HG03571 (cell line): ENCODE results near the gene LRP5.
"Not testable (repeated sequence)": the region's sequence is repeated elsewhere in the genome, so short reads cannot be mapped to it uniquely, and the experiment has no call there.

ENCODE experiments used
- ATAC-seq: cut with Tn5 transposase; IDR thresholded peaks from one replicate; pipeline ENCODE4 v1.9.1; 2021; ENCODE audit not compliant: unreplicated experiment

LRP5 gene

DNA sequence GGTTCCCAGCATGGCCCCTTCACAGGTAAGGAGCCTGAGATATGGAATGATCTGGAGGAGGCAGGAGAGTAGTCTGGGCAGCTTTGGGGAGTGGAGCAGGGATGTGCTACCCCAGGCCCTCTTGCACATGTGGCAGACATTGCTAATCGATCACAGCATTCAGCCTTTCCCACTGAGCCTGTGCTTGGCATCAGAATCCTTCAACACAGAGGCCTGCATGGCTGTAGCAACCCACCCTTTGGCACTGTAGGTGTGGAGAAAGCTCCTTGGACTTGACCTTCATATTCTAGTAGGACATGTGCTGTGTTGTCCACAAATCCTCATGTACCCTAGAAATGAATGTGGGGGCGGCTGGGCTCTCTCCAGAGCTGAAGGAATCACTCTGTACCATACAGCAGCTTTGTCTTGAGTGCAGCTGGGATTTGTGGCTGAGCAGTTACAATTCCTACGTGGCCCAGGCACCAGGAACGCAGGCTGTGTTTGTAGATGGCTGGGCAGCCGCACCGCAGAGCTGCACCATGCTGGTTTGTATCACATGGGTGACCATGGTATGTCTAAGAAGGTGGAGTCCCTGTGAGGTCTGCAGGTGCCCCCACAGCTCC, 126.4 kb downstream of the LRP5 start:
- ATAC-seq = no peak

DNA sequence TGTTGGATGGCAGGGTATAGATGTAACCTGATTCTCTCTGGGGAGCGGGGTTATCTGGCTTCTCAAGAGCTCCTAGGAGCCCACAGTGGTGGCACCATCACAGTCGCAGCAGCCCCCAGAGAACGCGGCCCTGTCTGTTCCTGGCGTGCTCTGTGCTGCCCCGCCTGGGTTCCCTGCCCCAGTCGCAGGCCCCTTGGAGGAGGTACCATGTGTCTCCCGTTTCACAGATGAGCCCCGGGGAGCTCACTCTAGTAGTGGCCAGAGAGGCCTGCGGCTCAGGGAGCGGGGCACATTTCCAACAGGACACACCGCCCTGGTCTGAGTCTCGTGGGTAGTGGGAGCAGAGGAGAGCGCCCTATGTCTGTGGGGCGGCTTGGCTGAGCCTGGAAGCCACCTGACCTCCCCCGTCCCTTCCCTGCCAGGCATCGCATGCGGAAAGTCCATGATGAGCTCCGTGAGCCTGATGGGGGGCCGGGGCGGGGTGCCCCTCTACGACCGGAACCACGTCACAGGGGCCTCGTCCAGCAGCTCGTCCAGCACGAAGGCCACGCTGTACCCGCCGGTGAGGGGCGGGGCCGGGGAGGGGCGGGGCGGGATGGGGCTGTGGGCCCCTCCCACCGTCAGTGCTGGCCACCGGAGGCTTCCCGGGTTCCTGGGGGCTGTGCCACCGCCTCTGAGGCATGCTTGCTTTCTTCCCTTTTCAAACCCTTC, 127.1 kb downstream of the LRP5 start:
- no peak for ATAC-seq

DNA sequence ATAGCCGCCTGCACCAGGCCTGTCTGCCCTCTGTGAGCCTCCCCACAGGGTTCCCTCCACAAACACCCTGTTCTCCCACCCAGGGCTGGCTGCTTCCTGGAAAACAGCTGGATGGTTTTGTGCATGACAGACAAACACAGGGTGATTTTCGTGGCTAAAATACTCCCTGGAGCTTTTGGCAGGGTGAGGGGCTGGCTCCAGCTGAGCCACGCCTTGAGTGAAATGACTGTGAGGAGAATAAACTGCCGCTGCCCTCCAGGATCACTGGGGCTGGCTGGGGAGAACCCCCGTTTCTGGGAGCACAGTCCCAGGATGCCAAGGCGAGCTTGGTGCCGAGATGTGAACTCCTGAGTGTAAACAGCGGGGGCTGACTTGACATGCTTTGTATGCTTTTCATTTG, 127.8 kb downstream of the LRP5 start:
- ATAC-seq = no peak

DNA sequence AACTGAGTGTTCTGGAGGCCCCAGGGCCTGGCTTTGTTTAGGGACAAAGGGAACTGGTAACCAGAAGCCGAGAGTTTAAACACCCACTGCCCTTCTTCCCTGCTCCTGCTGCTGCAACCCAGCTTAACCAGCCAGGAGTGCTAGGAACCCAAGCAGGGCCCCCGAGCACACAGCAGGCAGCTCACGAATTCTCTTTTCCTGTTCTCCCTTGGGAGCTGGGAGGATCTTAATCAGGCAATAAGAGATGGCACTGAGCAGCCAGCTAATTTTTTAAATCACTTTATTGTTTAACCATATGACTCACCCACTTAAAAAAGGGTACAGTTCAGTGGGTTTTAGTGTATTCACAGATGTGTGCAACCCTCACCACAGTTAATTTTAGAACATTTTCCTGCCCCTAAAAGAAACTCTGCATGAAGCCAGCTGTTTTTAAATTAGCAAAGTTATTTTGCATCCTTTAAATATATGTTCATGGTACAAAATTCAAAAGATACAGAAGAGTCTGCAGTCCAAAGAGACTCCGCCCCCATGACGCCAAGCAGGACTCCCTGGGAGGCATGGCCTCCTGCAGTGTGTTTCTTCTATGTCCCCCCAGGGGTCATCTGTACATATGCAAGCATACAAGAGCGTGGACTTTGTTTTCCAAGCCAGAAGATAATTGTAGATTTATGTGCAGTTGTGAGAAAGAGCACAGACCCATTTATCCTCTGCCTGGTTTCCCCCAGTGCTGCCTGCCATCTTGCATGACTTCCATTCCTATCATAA, 129.3 kb downstream of the LRP5 start:
- no peak for ATAC-seq

DNA sequence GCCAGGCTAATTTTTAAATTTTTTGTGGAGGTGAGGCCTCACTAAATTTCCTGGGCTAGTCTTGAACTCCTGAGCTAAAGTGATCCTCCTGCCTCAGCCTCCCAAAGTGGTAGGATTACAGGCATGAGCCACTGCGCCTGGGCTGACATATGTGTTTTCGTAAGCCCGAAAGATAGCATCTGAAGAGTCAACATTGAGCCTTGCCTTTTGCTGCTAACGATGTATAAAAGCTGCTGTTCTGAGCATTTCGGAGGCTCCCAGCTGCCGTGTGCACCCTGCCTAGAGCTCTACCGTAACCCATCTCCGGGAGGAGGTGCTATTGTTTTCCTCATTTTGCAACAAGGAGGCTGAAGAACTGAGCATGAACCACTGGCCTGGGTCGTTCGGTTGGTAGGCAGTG, 130.0 kb downstream of the LRP5 start:
- ATAC-seq = no peak

DNA sequence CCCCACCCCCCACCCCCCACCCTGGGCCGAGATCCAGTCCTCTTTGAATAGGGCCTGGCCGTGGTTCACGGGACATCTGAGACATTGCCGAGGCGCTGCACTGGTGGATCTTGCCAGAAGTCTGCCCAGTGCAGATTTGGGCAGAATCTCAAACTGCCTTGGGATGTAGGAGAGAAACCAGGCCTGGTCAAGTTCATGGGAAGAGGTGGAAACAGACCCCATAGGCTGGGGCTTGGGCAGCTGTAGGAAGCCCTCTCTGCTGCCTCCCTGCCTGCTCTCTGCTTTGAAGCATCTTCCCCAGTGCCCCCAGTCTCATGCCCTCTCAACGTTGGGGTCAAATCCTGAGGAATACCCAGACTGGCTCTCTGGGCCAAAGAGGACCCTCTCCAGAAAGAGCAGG, 132.2 kb downstream of the LRP5 start:
- no peak for ATAC-seq

DNA sequence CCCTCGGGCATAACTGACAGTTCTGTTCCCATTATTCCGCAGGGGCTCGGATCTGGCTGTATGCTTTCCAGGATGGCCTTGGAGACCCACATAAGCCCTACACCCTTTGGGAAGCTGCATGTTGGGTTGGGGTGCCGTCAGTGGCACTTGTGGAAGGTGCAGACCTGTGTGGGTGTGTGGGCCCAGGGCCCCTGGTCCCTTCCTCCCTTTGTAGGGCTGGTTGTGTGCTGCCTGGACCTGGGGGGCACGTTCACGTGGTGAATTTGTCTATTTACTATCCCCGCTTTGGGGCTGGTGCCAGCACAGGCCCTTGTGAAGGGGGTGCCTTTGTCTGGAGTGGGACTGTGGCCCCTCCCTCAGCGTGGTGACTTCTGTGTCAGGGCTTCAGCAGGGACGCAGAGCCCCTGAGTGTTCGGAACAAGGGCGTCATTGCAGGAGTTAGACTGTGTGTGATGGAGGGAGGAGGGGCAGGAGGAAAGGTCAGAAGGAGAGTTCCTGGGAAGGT, 133.2 kb downstream of the LRP5 start:
- no peak for ATAC-seq

DNA sequence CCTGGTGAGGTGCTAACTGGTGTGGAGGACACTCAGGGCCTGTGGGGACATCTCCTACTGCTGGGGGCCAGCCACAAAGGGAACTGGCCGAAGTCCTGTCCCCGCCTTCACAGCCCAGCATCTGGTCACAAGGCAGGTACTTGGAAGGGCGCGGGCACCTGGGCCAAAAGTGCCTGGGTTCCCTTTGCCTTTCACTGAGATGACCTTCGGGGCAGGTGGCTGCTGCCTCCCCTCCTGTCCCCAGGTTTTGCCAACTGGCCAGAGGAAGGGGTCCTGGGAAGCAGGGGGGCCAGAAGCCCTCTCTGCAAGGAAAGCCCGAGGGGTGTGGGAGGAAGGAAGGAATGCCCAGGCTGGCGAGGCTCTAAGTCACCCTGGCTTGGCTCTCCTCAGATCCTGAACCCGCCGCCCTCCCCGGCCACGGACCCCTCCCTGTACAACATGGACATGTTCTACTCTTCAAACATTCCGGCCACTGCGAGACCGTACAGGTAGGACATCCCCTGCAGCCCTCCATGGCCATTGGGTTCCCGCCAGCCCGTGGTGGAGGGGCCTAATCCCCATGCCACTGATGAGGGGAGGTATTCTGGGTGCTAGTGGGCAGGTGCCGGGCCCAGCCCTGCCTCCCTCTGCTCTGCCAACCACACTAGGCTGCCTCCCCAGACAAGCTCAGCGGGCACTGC, 133.8 kb downstream of the LRP5 start:
- ATAC-seq = no peak

DNA sequence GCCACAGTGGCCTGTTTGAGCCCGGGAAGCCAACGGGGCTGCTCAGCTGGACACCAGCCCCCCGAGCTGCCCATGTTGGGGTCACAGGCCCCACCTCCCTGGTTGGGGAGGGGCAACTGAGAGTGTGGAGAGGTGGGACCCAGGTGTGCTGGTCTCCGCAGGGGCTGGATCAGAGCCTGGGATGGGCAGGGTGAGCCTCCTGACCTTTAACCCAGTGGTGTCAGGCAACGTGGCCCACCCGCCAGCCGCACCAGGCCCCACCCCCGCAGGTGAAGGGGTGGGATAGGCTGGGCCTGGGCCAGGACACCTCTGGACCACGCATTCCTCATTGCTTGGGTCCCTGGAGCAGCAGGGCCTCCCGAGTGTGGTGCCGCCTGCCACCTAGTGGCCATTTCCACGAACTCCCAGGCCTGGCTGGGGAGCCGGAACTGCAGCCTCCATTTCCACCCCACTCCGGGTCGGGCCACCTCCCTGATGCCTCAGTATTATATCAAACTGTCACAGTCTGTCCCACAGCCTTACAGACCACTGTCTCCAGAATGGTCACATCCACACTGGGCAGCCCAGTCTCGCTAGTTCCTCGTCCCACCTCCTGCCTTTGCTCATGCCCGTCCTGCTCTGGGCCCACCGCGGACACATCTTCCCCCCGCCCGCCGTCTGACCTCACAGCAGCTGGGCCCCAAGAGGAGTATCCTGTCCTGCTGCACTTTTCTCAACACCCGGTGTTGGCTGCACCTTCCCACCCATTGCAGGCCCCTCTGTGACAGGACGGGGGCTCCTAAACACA, 134.8 kb downstream of the LRP5 start:
- peak; percentile 62 for ATAC-seq

DNA sequence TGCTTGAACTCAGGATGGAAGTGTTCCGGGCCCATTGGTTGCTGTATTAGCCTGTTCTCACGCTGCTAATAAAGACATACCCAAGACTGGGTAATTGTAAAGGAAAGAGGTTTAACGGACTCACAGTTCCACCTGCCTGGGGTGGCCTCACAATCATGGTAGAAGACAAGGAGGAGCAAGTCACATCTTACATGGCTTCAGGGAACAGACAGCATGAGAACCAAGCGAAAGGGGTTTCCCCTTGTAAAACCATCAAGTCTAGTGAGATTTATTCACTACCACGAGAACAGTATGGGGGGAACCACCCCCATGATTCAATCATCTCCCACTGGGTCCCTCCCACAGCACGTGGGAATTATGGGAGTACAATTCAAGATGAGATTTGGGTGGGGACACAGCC, 135.5 kb downstream of the LRP5 start:
- ATAC-seq = not testable (repeated sequence)

DNA sequence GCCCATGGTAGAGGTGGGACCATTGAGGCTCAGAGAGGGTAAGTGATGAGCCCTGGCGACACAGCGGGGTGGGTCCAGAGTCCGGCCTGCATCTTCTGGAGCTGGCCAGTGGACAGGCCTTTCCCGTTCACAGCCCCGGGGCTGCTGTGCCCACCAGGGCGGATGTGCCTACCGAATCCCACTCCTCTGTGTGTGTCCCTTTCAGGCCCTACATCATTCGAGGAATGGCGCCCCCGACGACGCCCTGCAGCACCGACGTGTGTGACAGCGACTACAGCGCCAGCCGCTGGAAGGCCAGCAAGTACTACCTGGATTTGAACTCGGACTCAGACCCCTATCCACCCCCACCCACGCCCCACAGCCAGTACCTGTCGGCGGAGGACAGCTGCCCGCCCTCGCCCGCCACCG, 136.2 kb downstream of the LRP5 start:
- no peak for ATAC-seq

DNA sequence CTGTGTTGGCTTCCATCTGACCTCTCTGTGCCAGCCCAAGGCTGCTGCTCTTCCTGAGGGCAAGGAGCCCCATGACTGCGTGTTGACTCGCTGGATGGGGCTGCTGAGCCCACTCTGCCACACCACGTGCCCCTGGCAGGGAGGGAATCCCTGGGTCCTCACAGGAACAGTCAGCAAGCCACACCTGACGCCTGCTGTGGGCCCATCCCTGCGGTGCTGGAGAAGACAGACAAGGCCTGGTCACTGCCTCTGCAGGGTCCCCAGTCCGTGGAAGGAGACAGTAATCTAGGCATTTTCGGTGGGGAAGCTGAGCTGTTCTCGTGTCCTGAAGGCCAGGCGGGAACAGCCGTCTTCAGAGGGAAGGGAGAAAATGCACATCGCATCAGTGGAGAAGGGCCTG, 137.6 kb downstream of the LRP5 start:
- no peak for ATAC-seq

DNA sequence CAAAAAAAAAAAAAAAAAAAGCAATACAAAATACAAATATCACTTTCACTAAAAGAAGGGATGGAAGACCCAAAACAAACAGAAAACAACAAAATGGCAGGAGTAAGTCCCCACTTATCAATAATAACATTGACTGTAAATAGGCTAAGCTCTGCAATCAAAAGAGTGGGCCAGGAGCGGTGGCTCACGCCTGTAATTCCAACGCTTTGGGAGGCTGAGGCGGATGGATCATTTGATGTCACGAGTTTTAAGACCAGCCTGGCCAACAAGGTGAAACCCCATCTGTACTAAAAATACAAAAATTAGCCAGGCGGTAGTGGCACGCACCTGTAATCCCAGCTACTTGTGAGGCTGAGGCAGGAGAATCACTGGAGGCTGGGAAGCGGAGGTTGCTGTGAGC, 138.3 kb downstream of the LRP5 start:
- no peak for ATAC-seq

DNA sequence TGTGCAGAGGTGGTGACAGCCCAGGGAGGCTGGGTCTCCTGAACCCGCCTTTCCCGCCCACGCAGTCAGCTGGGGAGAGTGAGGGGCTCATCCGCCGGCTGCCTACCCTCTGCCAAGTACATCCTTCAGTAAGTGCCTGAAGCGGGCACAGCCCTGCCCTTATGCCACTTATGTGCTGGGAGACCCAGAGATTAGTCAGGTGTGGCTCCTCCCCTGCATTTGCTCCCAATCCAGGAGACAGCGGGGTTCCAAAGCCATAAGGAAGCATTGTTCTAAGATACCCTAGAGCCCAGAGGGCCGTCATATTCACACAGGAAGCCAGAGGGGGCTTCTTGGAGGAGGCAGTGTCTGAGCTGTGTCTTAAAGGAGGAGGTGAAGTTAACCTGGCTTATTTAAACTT, 142.4 kb downstream of the LRP5 start:
- ATAC-seq = no peak

DNA sequence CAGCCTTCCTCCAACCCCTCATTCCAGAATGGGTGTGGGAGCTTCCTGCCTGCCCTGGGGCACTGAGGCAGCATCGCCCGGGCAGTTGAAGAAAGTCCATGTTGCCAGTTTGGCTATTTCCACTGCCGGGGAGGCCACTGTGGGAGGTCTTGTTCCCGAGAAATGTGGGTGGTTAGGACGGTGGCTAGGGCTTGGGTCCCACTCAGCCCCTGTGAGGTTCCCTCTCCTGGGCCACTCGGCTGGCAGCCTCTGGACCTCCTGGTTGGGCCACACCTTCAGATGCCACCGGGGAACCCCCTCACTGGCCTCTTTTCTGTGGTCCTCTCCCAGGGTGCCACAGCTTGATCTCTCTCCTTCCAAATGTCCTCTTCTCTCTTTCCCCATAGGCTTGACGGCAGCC, 143.1 kb downstream of the LRP5 start:
- no peak for ATAC-seq

DNA sequence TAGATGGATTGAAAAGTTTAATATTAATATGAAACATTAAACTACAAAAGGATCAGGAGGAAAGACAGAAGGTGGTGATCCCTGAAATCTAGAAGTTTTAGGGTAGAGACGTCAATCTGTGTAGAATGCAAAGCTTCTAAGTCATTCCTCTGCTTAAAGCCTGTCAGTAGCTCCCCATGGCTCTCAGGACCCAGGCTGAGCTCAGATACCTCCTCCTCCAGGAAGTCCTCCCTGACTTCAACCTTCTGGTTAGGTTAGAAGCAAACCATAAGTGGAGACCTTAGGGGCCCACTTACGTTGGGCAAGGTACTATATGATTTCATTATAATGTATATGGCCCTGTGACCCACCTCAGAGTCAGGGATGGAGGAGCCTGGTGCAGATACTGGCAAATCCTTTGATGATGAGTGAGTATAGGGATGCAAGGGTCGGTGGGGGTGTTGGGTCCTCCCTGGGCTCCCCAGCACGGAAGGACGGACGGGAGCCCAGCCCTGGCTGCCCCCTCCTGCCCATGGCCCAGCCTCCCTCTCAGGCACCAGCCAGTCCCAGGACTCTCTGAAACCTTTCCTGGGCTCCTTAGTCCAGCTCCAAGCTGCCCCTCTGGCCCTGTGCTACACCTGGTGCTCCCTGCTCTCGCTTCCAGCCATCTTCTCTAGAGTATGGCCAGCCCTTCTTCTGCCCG, 145.0 kb downstream of the LRP5 start:
- ATAC-seq = no peak

DNA sequence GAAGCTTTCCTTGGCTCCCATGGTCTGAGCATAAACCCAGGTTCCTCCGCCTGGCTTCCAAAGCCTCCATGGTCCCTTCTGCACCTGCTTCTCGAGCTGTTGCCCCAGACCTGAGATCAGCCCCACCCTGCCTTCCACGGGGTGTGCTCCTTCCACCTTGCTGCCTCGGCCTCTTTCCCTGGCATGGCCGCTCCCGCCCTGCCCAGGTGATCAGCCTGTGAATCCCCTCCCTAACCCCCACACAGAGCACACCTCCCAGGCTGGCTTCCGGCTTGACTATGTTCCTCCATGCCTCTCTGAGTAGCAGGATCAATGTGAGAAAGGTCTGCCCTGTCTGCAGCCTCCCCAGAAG, 145.5 kb downstream of the LRP5 start:
- ATAC-seq = no peak

DNA sequence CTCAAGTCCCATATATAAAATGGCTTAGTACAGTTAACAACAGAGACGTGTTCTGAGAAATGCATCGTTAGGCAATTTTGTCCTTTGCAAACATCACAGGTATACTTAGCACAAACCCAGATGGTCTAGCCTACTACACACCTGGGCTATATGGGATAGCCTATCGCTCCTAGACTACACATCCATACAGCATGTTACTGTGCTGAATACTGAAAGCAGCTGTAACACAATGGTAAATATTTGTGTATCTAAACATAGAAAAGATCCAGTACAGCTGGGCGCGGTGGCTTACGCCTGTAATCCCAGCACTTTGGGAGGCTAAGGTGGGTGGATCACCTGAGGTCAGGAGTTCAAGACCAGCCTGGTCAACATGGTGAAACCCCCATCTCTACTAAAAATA, 145.9 kb downstream of the LRP5 start:
- ATAC-seq = not testable (repeated sequence)

DNA sequence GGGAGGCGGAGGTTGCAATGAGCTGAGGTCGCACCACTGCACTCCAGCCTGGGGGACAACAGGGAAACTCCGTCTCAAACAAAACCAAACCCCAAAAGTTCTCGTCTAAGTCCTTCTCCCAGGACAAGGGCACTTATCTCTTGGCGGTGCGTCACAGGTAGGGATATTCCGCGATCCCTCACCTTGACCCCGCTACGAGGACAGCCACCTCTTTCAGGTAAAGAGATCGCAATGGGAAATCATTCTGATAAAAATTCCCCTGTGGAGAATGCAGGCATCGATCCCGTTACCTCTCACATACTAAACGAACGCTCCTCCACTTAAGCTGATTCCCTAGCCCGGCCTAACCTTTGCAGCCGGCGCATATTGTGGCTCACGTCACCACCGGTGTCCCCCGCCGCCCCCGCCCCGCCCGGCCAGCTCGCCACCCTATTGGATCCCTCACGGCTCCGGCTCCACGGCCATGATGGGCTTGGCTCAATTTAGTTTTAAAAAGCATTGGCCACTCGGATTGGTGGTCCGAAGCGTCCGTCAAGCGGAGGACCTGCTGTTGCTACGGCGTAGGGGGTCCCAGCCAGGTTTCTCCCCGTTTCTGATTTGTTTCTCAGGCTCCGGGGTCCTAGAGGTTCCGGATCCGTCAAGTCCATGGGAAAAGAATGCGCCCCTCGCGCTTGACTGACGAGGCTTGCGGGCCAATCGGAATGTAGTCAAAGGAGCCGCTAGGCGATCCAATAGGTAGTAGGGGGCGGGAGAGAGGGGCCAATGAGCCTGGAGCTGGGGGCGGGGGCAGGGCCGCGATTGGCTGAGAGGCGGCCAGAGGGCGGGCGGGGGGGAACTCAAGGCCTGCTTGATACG, 147.7 kb downstream of the LRP5 start:
- ATAC-seq = peak; percentile 70
